H9 (cell line): ENCODE results near the gene DNAJB11. TPM values are rescaled to one million over a fixed set of nuclear protein-coding genes. Genes with fewer than 3 reads are reported as not detected.

Source experiments
- DNase-seq: peaks from one replicate; pipeline ENCODE4 v3.0.0-alpha.2; 2017
- H2AFZ ChIP-seq: one replicate; pipeline ENCODE4 v1.6.1; 2013; ENCODE audit warnings: mild to moderate bottlenecking, low read length, control low read depth, moderate library complexity
- H2AK5ac ChIP-seq: 2 replicates; pipeline ENCODE4 v1.6.1; 2013; ENCODE audit warnings: low read length, control low read depth, mixed read lengths; ENCODE audit not compliant: insufficient read length
- H2BK120ac ChIP-seq: one replicate; pipeline ENCODE4 v1.6.1; 2013; ENCODE audit warnings: low read depth, mild to moderate bottlenecking, low read length, control low read depth, inconsistent platforms; ENCODE audit not compliant: poor library complexity, severe bottlenecking
- H2BK12ac ChIP-seq: 2 replicates; pipeline ENCODE4 v1.6.1; 2013; ENCODE audit warnings: low read length, control low read depth, mixed read lengths, low read depth; ENCODE audit not compliant: insufficient read length
- H2BK15ac ChIP-seq: 2 replicates; pipeline ENCODE4 v1.6.1; 2013; ENCODE audit warnings: low read depth, low read length, control low read depth
- H2BK20ac ChIP-seq: one replicate; pipeline ENCODE4 v1.6.1; 2013; ENCODE audit warnings: low read depth, mild to moderate bottlenecking, low read length, control low read depth, inconsistent platforms; ENCODE audit not compliant: poor library complexity, severe bottlenecking
- H2BK5ac ChIP-seq: 2 replicates; pipeline ENCODE4 v1.6.1; 2013; ENCODE audit warnings: low read length, control low read depth, mixed read lengths; ENCODE audit not compliant: insufficient read length
- H3K14ac ChIP-seq: 2 replicates; pipeline ENCODE4 v1.6.1; 2013; ENCODE audit warnings: low read length, control low read depth; ENCODE audit not compliant: insufficient read depth
- H3K18ac ChIP-seq: 2 replicates; pipeline ENCODE4 v1.6.1; 2013; ENCODE audit warnings: low read depth, mild to moderate bottlenecking, mixed read lengths, low read length, control low read depth; ENCODE audit not compliant: insufficient read length
- H3K23ac ChIP-seq: 2 replicates; pipeline ENCODE4 v1.6.1; 2013; ENCODE audit warnings: low read length, control low read depth, mixed read lengths, low read depth; ENCODE audit not compliant: insufficient read length
- H3K23me2 ChIP-seq: 2 replicates; pipeline ENCODE4 v1.6.1; 2013; ENCODE audit warnings: low read depth, mild to moderate bottlenecking, mixed read lengths, low read length, control low read depth; ENCODE audit not compliant: insufficient read length, poor library complexity, severe bottlenecking
- H3K27ac ChIP-seq: 2 replicates; pipeline ENCODE4 v1.5.1; 2013; ENCODE audit warnings: low read length, control low read depth, mixed read lengths, low read depth; ENCODE audit not compliant: insufficient read length
- H3K27me3 ChIP-seq: 2 replicates; pipeline ENCODE4 v1.6.1; 2013; ENCODE audit warnings: low read length, control low read depth, inconsistent platforms; ENCODE audit not compliant: insufficient read depth
- H3K4ac ChIP-seq: 2 replicates; pipeline ENCODE4 v1.6.1; 2013; ENCODE audit warnings: low read depth, mild to moderate bottlenecking, control low read depth, inconsistent platforms, low read length, moderate library complexity
- H3K4me1 ChIP-seq: 2 replicates; pipeline ENCODE4 v1.6.1; 2013; ENCODE audit warnings: low read length, control low read depth, inconsistent platforms; ENCODE audit not compliant: insufficient read depth
- H3K4me2 ChIP-seq: 2 replicates; pipeline ENCODE4 v1.6.1; 2013; ENCODE audit warnings: low read length, control low read depth, mixed read lengths; ENCODE audit not compliant: insufficient read length, insufficient read depth
- H3K56ac ChIP-seq: 2 replicates; pipeline ENCODE4 v1.6.1; 2013; ENCODE audit warnings: low read depth, mild to moderate bottlenecking, mixed read lengths, low read length, control low read depth; ENCODE audit not compliant: insufficient read length
- H3K79me1 ChIP-seq: 2 replicates; pipeline ENCODE4 v1.6.1; 2013; ENCODE audit warnings: low read depth, mild to moderate bottlenecking, moderate library complexity, low read length, control low read depth, inconsistent platforms; ENCODE audit not compliant: insufficient read depth, poor library complexity, severe bottlenecking
- H3K79me2 ChIP-seq: 2 replicates; pipeline ENCODE4 v1.6.1; 2013; ENCODE audit warnings: low read length, control low read depth, inconsistent platforms; ENCODE audit not compliant: insufficient read depth
- H3K9ac ChIP-seq: 2 replicates; pipeline ENCODE4 v1.6.1; 2013; ENCODE audit warnings: low read length, control low read depth, mixed read lengths; ENCODE audit not compliant: insufficient read length; ENCODE audit errors: extremely low read depth
- H3K9me3 ChIP-seq: one replicate; pipeline ENCODE4 v1.6.1; 2013; ENCODE audit warnings: low read depth, low read length, inconsistent platforms; ENCODE audit not compliant: control insufficient read depth
- H3T11ph ChIP-seq: one replicate; pipeline ENCODE4 v1.6.1; 2013; ENCODE audit warnings: mild to moderate bottlenecking, low read length, control low read depth, inconsistent platforms
- H4K20me1 ChIP-seq: one replicate; pipeline ENCODE4 v1.6.1; 2013; ENCODE audit not compliant: control insufficient read depth, insufficient read length, insufficient read depth
- H4K5ac ChIP-seq: 2 replicates; pipeline ENCODE4 v1.6.1; 2013; ENCODE audit warnings: low read depth, mild to moderate bottlenecking, mixed read lengths, low read length, control low read depth; ENCODE audit not compliant: insufficient read length
- H4K8ac ChIP-seq: replicated peaks from 2 replicates; pipeline ENCODE4 v1.6.1; 2013; ENCODE audit warnings: low read length, control low read depth, mixed read lengths, low read depth; ENCODE audit not compliant: insufficient read length
- H4K91ac ChIP-seq: 2 replicates; pipeline ENCODE4 v1.6.1; 2013; ENCODE audit warnings: low read depth, mild to moderate bottlenecking, moderate library complexity, mixed read lengths, low read length, control low read depth; ENCODE audit not compliant: insufficient read length
- H3K27ac Mint-ChIP-seq, 3 experiments: 2 replicates in 2 of 3; 3 replicates in 1 of 3; pipeline ENCODE4 v1.8.0; 2020 to 2021; ENCODE audit warnings: mixed read lengths in 3 of 3, mild to moderate bottlenecking in 1 of 3, moderate library complexity in 1 of 3
- H3K27me3 Mint-ChIP-seq: 2 replicates; pipeline ENCODE4 v1.8.0; 2021; ENCODE audit warnings: low read depth, mild to moderate bottlenecking, moderate library complexity, mixed read lengths
- H3K36me3 Mint-ChIP-seq, 3 experiments: 2 replicates in 2 of 3; 3 replicates in 1 of 3; pipeline ENCODE4 v1.8.0; 2020 to 2021; ENCODE audit warnings: low read depth in 3 of 3, mixed read lengths in 3 of 3; ENCODE audit not compliant: insufficient read depth in 1 of 3
- H3K4me1 Mint-ChIP-seq, 2 experiments: 2 replicates each; pipeline ENCODE4 v1.8.0; 2020; ENCODE audit warnings: mixed read lengths in 2 of 2
- H3K4me3 Mint-ChIP-seq, 2 experiments: 2 replicates in 1 of 2; 3 replicates in 1 of 2; pipeline ENCODE4 v1.8.0; 2020 to 2021; ENCODE audit warnings: mild to moderate bottlenecking in 2 of 2, mixed read lengths in 2 of 2, moderate library complexity in 1 of 2
- H3K9me3 Mint-ChIP-seq, 2 experiments: 2 replicates in 1 of 2; 3 replicates in 1 of 2; pipeline ENCODE4 v1.8.0; 2020; ENCODE audit warnings: mild to moderate bottlenecking in 2 of 2, mixed read lengths in 2 of 2, moderate library complexity in 1 of 2
- WGBS: extraction: QIAGEN DNeasy Blood & Tissue Kit; methylation state at CpG from one replicate; pipeline ENCODE4 v1.1.7; 2013; ENCODE audit warnings: missing lambda C conversion rate, low lambda C conversion rate, mixed read lengths; ENCODE audit not compliant: insufficient read length; ENCODE audit errors: extremely low coverage; 5-methylcytosine and 5-hydroxymethylcytosine counted together
- total RNA-seq: library from RNA; stranded (reverse); gene quantifications from 2 replicates; pipeline ENCODE4 v1.2.1, GENCODE V29; 2021
- TF ChIP-seq, protein P1 (sequence below): fragments of 200-600 bp; sonication (generic); conservative IDR thresholded peaks from 3 replicates; pipeline ENCODE4 v1.8.0; 2021; ENCODE audit warnings: antibody characterized with exemption, mild to moderate bottlenecking

Gene DNAJB11
- total RNA-seq, 1 experiment from 2014 or later: 61.2 TPM

- no peaks in the 10 kb centered on the region for H3K9me3 ChIP-seq
- H3K79me2 ChIP-seq: no peaks in the 10 kb centered on the region
- no peak overlapping the region for H2AFZ ChIP-seq
- H3K56ac ChIP-seq: no peak overlapping the region
- WGBS: no CpG with 5 or more reads among the region's 6 CpGs
- no peaks in the 10 kb centered on the region for H3K27me3 ChIP-seq
- no peak overlapping the region for H2BK5ac ChIP-seq
- Mint-ChIP-seq H3K27ac (no peak overlapping the region), H3K4me3 (no peak overlapping the region), H3K4me1 (peaks cover 14% of the 10 kb centered on the region in 2 experiments), H3K36me3 (no peaks in the 10 kb centered on the region), H3K9me3 (no peaks in the 10 kb centered on the region), H3K27me3 (peaks cover 32% of the 10 kb centered on the region)
- no peaks in the 10 kb centered on the region for H4K20me1 ChIP-seq
- H3K14ac ChIP-seq: no peak overlapping the region
- H3K9ac ChIP-seq: no peak overlapping the region
- no peak overlapping the region for H4K5ac ChIP-seq
- no peaks in the 10 kb centered on the region for H3K79me1 ChIP-seq
- H2BK20ac ChIP-seq: no peak overlapping the region
- H2AK5ac ChIP-seq: no peak overlapping the region
- H3K4me1 ChIP-seq: no peaks in the 10 kb centered on the region; the same call in 1 of the 2 replicates
- no peak overlapping the region for H3K18ac ChIP-seq
- H4K91ac ChIP-seq: no peak overlapping the region
- no peak overlapping the region for H3T11ph ChIP-seq
- no peak overlapping the region for H2BK15ac ChIP-seq
- H2BK120ac ChIP-seq: no peak overlapping the region
- H3K23me2 ChIP-seq: no peaks in the 10 kb centered on the region
- DNase-seq: no peak
- no peak overlapping the region for H3K23ac ChIP-seq
- H4K8ac ChIP-seq: no peak overlapping the region
- no peak overlapping the region for H3K4me2 ChIP-seq
- H3K4ac ChIP-seq: no peak overlapping the region
- TF ChIP-seq, protein P1, sequence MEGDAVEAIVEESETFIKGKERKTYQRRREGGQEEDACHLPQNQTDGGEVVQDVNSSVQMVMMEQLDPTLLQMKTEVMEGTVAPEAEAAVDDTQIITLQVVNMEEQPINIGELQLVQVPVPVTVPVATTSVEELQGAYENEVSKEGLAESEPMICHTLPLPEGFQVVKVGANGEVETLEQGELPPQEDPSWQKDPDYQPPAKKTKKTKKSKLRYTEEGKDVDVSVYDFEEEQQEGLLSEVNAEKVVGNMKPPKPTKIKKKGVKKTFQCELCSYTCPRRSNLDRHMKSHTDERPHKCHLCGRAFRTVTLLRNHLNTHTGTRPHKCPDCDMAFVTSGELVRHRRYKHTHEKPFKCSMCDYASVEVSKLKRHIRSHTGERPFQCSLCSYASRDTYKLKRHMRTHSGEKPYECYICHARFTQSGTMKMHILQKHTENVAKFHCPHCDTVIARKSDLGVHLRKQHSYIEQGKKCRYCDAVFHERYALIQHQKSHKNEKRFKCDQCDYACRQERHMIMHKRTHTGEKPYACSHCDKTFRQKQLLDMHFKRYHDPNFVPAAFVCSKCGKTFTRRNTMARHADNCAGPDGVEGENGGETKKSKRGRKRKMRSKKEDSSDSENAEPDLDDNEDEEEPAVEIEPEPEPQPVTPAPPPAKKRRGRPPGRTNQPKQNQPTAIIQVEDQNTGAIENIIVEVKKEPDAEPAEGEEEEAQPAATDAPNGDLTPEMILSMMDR: no peak
- H2BK12ac ChIP-seq: no peak overlapping the region
- H3K27ac ChIP-seq: no peak overlapping the region
Measured at GRCh38 chr3:186614266-186614596, 43.7 kb downstream of the DNAJB11 start.
